B cell (primary cell): ENCODE results near the gene ABL1. TPM values are rescaled to one million over a fixed set of nuclear protein-coding genes. Genes with fewer than 3 reads are reported as not detected.

Source experiments
- ATAC-seq: fragments of 200-7000 bp; cut with Tn5 transposase; one replicate; pipeline ENCODE4 v1.10.0; 2021; ENCODE audit warnings: low read depth, mild to moderate bottlenecking, moderate number of reproducible peaks, moderate library complexity
- CTCF ChIA-PET: fragments of 350-600 bp; sonication (Branson Sonifier 250); formaldehyde crosslinking; loops from one replicate; lab custom pipeline; 2021; ENCODE audit warnings: antibody characterized with exemption, inconsistent platforms; lab: Charles Lee
- POLR2A ChIA-PET: fragments of 350-600 bp; sonication (Branson Sonifier 250); formaldehyde crosslinking; loops from one replicate; lab custom pipeline; 2021; ENCODE audit warnings: antibody characterized with exemption; lab: Charles Lee
- DNase-seq: peaks from one replicate; pipeline ENCODE4 v3.0.0; 2013
- H2AFZ ChIP-seq: 2 replicates; pipeline ENCODE4 v1.6.1; 2012; ENCODE audit warnings: mild to moderate bottlenecking, low read depth, low read length; ENCODE audit not compliant: insufficient read depth, poor library complexity, severe bottlenecking
- H3K27ac ChIP-seq, 2 donors: 1 replicate in 1 of 2; 2 replicates in 1 of 2; pipeline ENCODE4 v1.5.1; 2012 to 2013; ENCODE audit warnings: low read length in 2 of 2, mild to moderate bottlenecking in 2 of 2, moderate library complexity in 1 of 2
- H3K27me3 ChIP-seq, 4 experiments: fragments of 200-600 bp in 1 of 4; sonication (generic) in 1 of 4; replicated peaks in 1 of 4; 1 replicate in 2 of 4; 2 replicates in 2 of 4; pipeline versions ENCODE4 v1.6.1 to v1.7.0; 2013 to 2016; ENCODE audit warnings: low read length in 3 of 4, mild to moderate bottlenecking in 2 of 4, mixed read lengths in 1 of 4, moderate library complexity in 1 of 4; ENCODE audit not compliant: insufficient read depth in 4 of 4, control insufficient read depth in 3 of 4; ENCODE audit errors: control extremely low read depth in 1 of 4
- H3K36me3 ChIP-seq, 2 experiments: replicated peaks in 1 of 2; 1 replicate in 1 of 2; 2 replicates in 1 of 2; pipeline versions ENCODE4 v1.6.1 to v1.7.1; 2013; ENCODE audit warnings: low read length in 1 of 2; ENCODE audit not compliant: insufficient read depth in 2 of 2, control insufficient read depth in 1 of 2; ENCODE audit errors: control extremely low read depth in 1 of 2, extremely low read depth in 1 of 2
- H3K4me1 ChIP-seq, 2 donors: fragments of 200-600 bp in 1 of 2; sonication (generic) in 1 of 2; 1 replicate in 1 of 2; 2 replicates in 1 of 2; pipeline versions ENCODE4 v1.5.1 to v1.6.1; 2013 to 2017; ENCODE audit warnings: low read length in 2 of 2; ENCODE audit not compliant: control insufficient read depth in 2 of 2, insufficient read depth in 2 of 2
- H3K4me2 ChIP-seq: replicated peaks from 2 replicates; pipeline ENCODE3; 2012; ENCODE audit warnings: mild to moderate bottlenecking, low read depth, low read length; ENCODE audit not compliant: poor library complexity, severe bottlenecking
- H3K4me3 ChIP-seq, 5 experiments: fragments of 200-600 bp in 1 of 5; sonication (generic) in 1 of 5; 1 replicate in 3 of 5; 2 replicates in 2 of 5; pipeline versions ENCODE4 v1.5.1 to v1.7.0; 2011 to 2016; ENCODE audit warnings: low read length in 4 of 5, mild to moderate bottlenecking in 4 of 5, low read depth in 2 of 5, control low read depth in 1 of 5, moderate library complexity in 1 of 5; ENCODE audit not compliant: insufficient read depth in 1 of 5; ENCODE audit errors: control extremely low read depth in 1 of 5, extremely low read depth in 1 of 5
- H3K79me2 ChIP-seq: fragments of 200-600 bp; sonication (generic); one replicate; pipeline ENCODE4 v1.6.0; 2016; ENCODE audit warnings: low read length; ENCODE audit not compliant: control insufficient read depth, insufficient read depth
- H3K9ac ChIP-seq: fragments of 200-600 bp; sonication (generic); 2 replicates; pipeline ENCODE4 v1.6.1; 2017; ENCODE audit warnings: mild to moderate bottlenecking, low read length, moderate library complexity
- H3K9me3 ChIP-seq, 3 donors: one replicate each; pipeline versions ENCODE4 v1.6.1 to v1.7.1; 2013; ENCODE audit warnings: low read length in 2 of 3; ENCODE audit not compliant: control insufficient read depth in 2 of 3, insufficient read depth in 1 of 3; ENCODE audit errors: control extremely low read depth in 1 of 3
- H4K20me1 ChIP-seq: 2 replicates; pipeline ENCODE4 v1.6.0; 2012; ENCODE audit warnings: mild to moderate bottlenecking, low read length; ENCODE audit not compliant: insufficient read depth, control insufficient read depth, poor library complexity, severe bottlenecking
- H3K27ac Mint-ChIP-seq: one replicate; pipeline ENCODE4 v1.8.0; 2021; ENCODE audit warnings: mixed read lengths
- H3K27me3 Mint-ChIP-seq: one replicate; pipeline ENCODE4 v1.8.0; 2021; ENCODE audit warnings: mixed read lengths
- H3K4me1 Mint-ChIP-seq: one replicate; pipeline ENCODE4 v1.8.0; 2021; ENCODE audit warnings: mixed read lengths
- H3K4me3 Mint-ChIP-seq: one replicate; pipeline ENCODE4 v1.8.0; 2021; ENCODE audit warnings: mixed read lengths
- H3K9me3 Mint-ChIP-seq: one replicate; pipeline ENCODE4 v1.8.0; 2022; ENCODE audit warnings: mixed read lengths; ENCODE audit not compliant: insufficient read depth
- CTCF ChIP-seq: fragments of 200-600 bp; IDR thresholded peaks from one replicate; pipeline ENCODE4 v1.8.0; 2022; ENCODE audit warnings: antibody characterized with exemption, mild to moderate bottlenecking
- EZH2 ChIP-seq: IDR thresholded peaks from 2 replicates; pipeline ENCODE4 v1.6.1; 2012; ENCODE audit warnings: borderline replicate concordance, low read depth, mild to moderate bottlenecking, moderate library complexity, low read length; ENCODE audit not compliant: insufficient read depth, poor library complexity, severe bottlenecking
- WGBS: methylation state at CpG from one replicate; pipeline ENCODE4 v1.1.5; 2013; ENCODE audit warnings: missing lambda C conversion rate; ENCODE audit not compliant: insufficient coverage; 5-methylcytosine and 5-hydroxymethylcytosine counted together
- intact Hi-C: fragments of 100-400 bp; cut with micrococcal nuclease; formaldehyde crosslinking; loops from one replicate; pipeline ENCODE4 v1.10.0; 2022
- polyA plus RNA-seq: library from polyadenylated mRNA; depleted of rRNA; stranded (reverse); fragments of >200 nt; gene quantifications from 2 replicates; pipeline ENCODE4 v1.2.3, GENCODE V29; 2012
- total RNA-seq, 2 donors: library from RNA; stranded (reverse); fragments of 120-200 nt in 1 of 2; gene quantifications; 1 replicate in 1 of 2; 2 replicates in 1 of 2; pipeline versions ENCODE4 v1.2.3 to v1.2.4, GENCODE V29; 2013 to 2022

The ABL1 gene
- total and polyA plus RNA-seq, 2 donors (not counting 1 experiment from before 2014, with no cell fraction given) = 11.9 to 46.0 TPM

- WGBS = 89% methylated on average over 26 of the region's 26 CpGs
- H4K20me1 ChIP-seq = no peaks in the 10 kb centered on the region
- POLR2A ChIA-PET = no interaction called here
- H3K36me3 ChIP-seq = no peaks in the 10 kb centered on the region
- no peaks in the 10 kb centered on the region for H3K9me3 ChIP-seq
- no peak overlapping the region for H3K27ac ChIP-seq
- no peak for TF ChIP-seq EZH2
- TF ChIP-seq CTCF = no peak
- no peaks in the 10 kb centered on the region for H3K27me3 ChIP-seq
- Mint-ChIP-seq H3K27me3 (peaks cover 7% of the 10 kb centered on the region), H3K4me1 (no peaks in the 10 kb centered on the region), H3K9me3 (no peaks in the 10 kb centered on the region), H3K27ac (no peak overlapping the region), H3K4me3 (no peak overlapping the region)
- no peaks in the 10 kb centered on the region for H3K4me1 ChIP-seq
- CTCF ChIA-PET = interaction anchor here (0.6 kb wide), 1 partner anchor 195 kb away, joined by 3 read pairs; no protein-coding TSS in a partner anchor
- ATAC-seq (no peak), DNase-seq (no peak)
- H3K9ac ChIP-seq = no peak overlapping the region
- H3K79me2 ChIP-seq = no peaks in the 10 kb centered on the region
- H2AFZ ChIP-seq = no peak overlapping the region
- intact Hi-C loops = no loop called here
- no peak overlapping the region for H3K4me3 ChIP-seq
- H3K4me2 ChIP-seq = no peak overlapping the region
Measured at GRCh38 chr9:130911254-130912049, 76.4 kb downstream of the ABL1 start.

- WGBS = 89% methylated on average over 36 of the region's 38 CpGs
- Histone ChIP-seq H2AFZ (no peak overlapping the region), H3K79me2 (no peaks in the 10 kb centered on the region), H3K36me3 (no peaks in the 10 kb centered on the region), H3K27ac (no peak overlapping the region), H3K4me3 (no peak overlapping the region), H3K4me2 (no peak overlapping the region), H4K20me1 (no peaks in the 10 kb centered on the region), H3K27me3 (no peaks in the 10 kb centered on the region), H3K4me1 (no peaks in the 10 kb centered on the region), H3K9ac (no peak overlapping the region), H3K9me3 (no peaks in the 10 kb centered on the region)
- ChIA-PET POLR2A (no interaction called here), CTCF (interaction anchor here (0.7 kb wide), 1 partner anchor 7 kb away, joined by 5 read pairs; no protein-coding TSS in a partner anchor)
- H3K4me3 Mint-ChIP-seq = no peak overlapping the region
- no peaks in the 10 kb centered on the region for H3K4me1 Mint-ChIP-seq
- no peaks in the 10 kb centered on the region for H3K9me3 Mint-ChIP-seq
- DNase-seq (no peak), ATAC-seq (no peak)
- peaks cover 4% of the 10 kb centered on the region for H3K27me3 Mint-ChIP-seq
- TF ChIP-seq EZH2 (no peak), CTCF (no peak)
- intact Hi-C loops = no loop called here
- no peak overlapping the region for H3K27ac Mint-ChIP-seq
Measured at GRCh38 chr9:130912932-130913598, 78.0 kb downstream of the ABL1 start.
